Esophagus squamous epithelium (tissue), 4 donors: ENCODE measurements around the gene GRIK1.

Experiments used
- CTCF ChIP-seq, 6 experiments: fragments of 450-650 bp in 4 of 6; fragments of 200-600 bp in 2 of 6; sonication (generic) in 2 of 6; IDR thresholded peaks; one replicate each; pipeline ENCODE4 v1.5.1; 2016 to 2019; ENCODE audit warnings: antibody characterized with exemption in 6 of 6, mild to moderate bottlenecking in 4 of 6, moderate library complexity in 4 of 6
- POLR2A ChIP-seq, 4 donors: fragments of 450-650 bp; IDR thresholded peaks; one replicate each; pipeline ENCODE4 v1.6.1; 2017; ENCODE audit warnings: antibody characterized with exemption in 4 of 4, mild to moderate bottlenecking in 4 of 4, moderate library complexity in 3 of 4

GRCh38 chr21:29812947-29813346 lies 126.8 kb downstream of the GRIK1 start:
- no peak for TF ChIP-seq POLR2A (IDR thresholded peaks at IDR 0.05)
- no peak for TF ChIP-seq CTCF (IDR thresholded peaks at IDR 0.05)
